ENCODE data around the gene CERS4. TPM values are rescaled to one million over a fixed set of nuclear protein-coding genes. Genes with fewer than 3 reads are reported as not detected.
A peak's percentile ranks its signal among the peaks of the same experiment; 100 is the strongest.
"Not testable (repeated sequence)": the region's sequence is repeated elsewhere in the genome, so short reads cannot be mapped to it uniquely, and the experiment has no call there.

Gene CERS4
- total RNA-seq, 1 experiment from 2014 or later = 7.2 TPM

DNA sequence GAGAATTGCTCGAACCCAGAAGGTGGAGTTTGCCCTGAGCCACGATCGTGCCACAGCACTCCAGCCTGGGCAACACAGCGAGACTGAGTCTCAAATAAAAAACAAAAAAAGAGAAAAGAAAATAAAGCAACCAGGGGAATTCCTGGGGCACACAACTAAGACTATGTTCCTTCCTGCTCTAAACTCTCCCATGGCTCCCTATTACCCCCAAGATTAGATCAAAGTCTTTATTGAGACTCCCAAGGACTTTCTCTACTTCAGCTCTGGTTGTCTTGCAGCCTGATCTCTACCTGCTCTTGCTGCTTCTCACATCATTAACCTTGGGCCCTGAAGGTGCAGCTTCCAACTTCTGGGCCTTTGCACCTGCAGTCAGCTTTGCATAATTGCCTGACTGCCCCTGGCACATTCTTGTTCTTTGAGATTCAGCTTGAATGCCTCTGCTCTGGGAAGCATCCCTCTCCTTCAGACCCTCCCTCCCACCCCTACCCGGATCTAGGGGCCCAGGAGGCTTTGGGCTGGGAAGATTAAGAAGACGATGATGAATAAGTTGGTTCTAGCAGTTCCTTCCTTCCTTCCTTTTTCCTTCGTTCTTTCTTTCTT lies 16.8 kb upstream of the CERS4 start:
- Histone ChIP-seq H4K20me1 (ENCODE audit: insufficient read depth) (no peaks in the 10 kb centered on the region), H3K79me2 (ENCODE audit: low read depth) (no peaks in the 10 kb centered on the region), H3K27ac (no peak overlapping the region), H3K27me3 (ENCODE audit: insufficient read depth, low read depth) (no peaks in the 10 kb centered on the region), H3K4me2 (no peak overlapping the region), H3K9me2 (ENCODE audit: insufficient read depth) (no peaks in the 10 kb centered on the region), H3F3A (ENCODE audit: insufficient read depth, low read depth) (peaks cover 1% of the 10 kb centered on the region; the same call in 1 of the 2 replicates), H3K9me3 (ENCODE audit: insufficient read depth, low read depth) (no peaks in the 10 kb centered on the region), H3K4me1 (replicated peaks; ENCODE audit: insufficient read depth) (no peaks in the 10 kb centered on the region), H2AFZ (no peak overlapping the region), H3K36me3 (ENCODE audit: low read depth) (no peaks in the 10 kb centered on the region), H3K4me3 (no peak overlapping the region)
- POLR2A ChIA-PET (ENCODE audit: unreplicated experiment) = no interaction called here
- CTCF ChIA-PET = no interaction called here
- TF ChIP-seq CTCF (conservative IDR thresholded peaks at IDR 0.05) (no peak), EZH2 (IDR thresholded peaks at IDR 0.05; ENCODE audit: low read depth) (no peak)
- intact Hi-C loops (cut with micrococcal nuclease; ENCODE audit: unreplicated experiment) = no loop called here
- no peak for DNase-seq
- BruUV-seq (replicated peaks) = no TSS peak

DNA sequence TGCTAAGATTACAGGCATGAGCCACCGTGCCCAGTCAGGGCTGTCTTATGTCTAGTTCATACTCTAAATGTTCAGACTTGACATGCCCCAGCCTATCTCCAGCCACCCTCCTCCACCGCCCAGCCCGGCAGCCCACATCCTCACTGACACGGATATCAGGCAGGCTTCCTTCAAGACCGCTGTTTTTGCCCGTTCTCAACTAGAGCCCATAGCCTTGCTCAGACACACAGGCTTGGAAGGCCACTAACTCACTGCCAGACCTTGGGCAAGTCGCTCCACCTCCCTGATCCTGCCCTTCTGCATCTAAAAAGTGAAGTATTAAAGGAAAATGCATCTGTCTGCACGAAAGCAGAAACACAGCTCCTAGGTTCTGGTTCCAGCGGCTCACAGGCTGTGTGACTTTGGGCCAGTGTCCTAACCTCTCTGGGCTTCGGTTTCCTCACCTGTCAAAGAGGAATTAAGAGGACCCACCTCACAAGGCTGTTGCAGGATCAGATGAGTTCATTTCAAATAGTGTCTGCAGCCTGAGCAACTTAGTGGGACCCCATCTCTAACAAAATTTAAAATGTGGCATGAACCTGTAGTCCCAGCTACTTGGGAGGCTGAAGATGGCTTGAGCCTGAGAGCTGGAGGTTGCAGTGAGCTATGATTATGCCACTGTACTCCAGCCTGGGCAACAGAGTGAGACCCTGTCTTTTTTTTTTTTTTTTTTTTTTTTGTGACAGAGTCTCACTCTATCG lies 14.5 kb upstream of the CERS4 start:
- H3K79me2 ChIP-seq (ENCODE audit: low read depth) = no peaks in the 10 kb centered on the region
- no peaks in the 10 kb centered on the region for H3K9me3 ChIP-seq (ENCODE audit: insufficient read depth, low read depth)
- no peak overlapping the region for H3K4me2 ChIP-seq
- H2AFZ ChIP-seq = no peak overlapping the region
- H3K4me1 ChIP-seq (replicated peaks; ENCODE audit: insufficient read depth) = no peaks in the 10 kb centered on the region
- no peaks in the 10 kb centered on the region for H3K27me3 ChIP-seq (ENCODE audit: insufficient read depth, low read depth)
- ChIA-PET POLR2A (ENCODE audit: unreplicated experiment) (no interaction called here), CTCF (no interaction called here)
- no peaks in the 10 kb centered on the region for H3F3A ChIP-seq (ENCODE audit: insufficient read depth, low read depth)
- no peaks in the 10 kb centered on the region for H4K20me1 ChIP-seq (ENCODE audit: insufficient read depth)
- BruUV-seq (replicated peaks) = no TSS peak
- H3K4me3 ChIP-seq = no peak overlapping the region
- no peaks in the 10 kb centered on the region for H3K9me2 ChIP-seq (ENCODE audit: insufficient read depth)
- intact Hi-C loops (cut with micrococcal nuclease; ENCODE audit: unreplicated experiment) = no loop called here
- H3K27ac ChIP-seq = no peak overlapping the region
- no peak for DNase-seq
- no peaks in the 10 kb centered on the region for H3K36me3 ChIP-seq (ENCODE audit: low read depth)
- TF ChIP-seq EZH2 (IDR thresholded peaks at IDR 0.05; ENCODE audit: low read depth) (no peak), CTCF (conservative IDR thresholded peaks at IDR 0.05) (no peak)

GRCh38 chr19:8196271-8196927 lies 12.8 kb upstream of the CERS4 start:
- BruUV-seq (replicated peaks) = no TSS peak
- no peak for TF ChIP-seq EZH2 (IDR thresholded peaks at IDR 0.05; ENCODE audit: low read depth)
- no peak for TF ChIP-seq CTCF (conservative IDR thresholded peaks at IDR 0.05)
- CTCF ChIA-PET = no interaction called here
- Histone ChIP-seq H3K4me2 (no peak overlapping the region), H3K4me3 (no peak overlapping the region), H3K79me2 (ENCODE audit: low read depth) (no peaks in the 10 kb centered on the region), H3K9me3 (ENCODE audit: insufficient read depth, low read depth) (no peaks in the 10 kb centered on the region), H2AFZ (no peak overlapping the region), H3K4me1 (replicated peaks; ENCODE audit: insufficient read depth) (no peaks in the 10 kb centered on the region), H3F3A (ENCODE audit: insufficient read depth, low read depth) (no peaks in the 10 kb centered on the region; the same call in 1 of the 2 replicates), H3K9me2 (ENCODE audit: insufficient read depth) (no peaks in the 10 kb centered on the region), H4K20me1 (ENCODE audit: insufficient read depth) (no peaks in the 10 kb centered on the region), H3K27me3 (ENCODE audit: insufficient read depth, low read depth) (no peaks in the 10 kb centered on the region), H3K36me3 (ENCODE audit: low read depth) (no peaks in the 10 kb centered on the region), H3K27ac (no peak overlapping the region)
- intact Hi-C loops (cut with micrococcal nuclease; ENCODE audit: unreplicated experiment) = no loop called here
- no peak for DNase-seq
- POLR2A ChIA-PET (ENCODE audit: unreplicated experiment) = no interaction called here

- CTCF ChIA-PET = interaction anchor here (0.6 kb wide), 1 partner anchor 48 kb away, joined by 5 read pairs; no protein-coding TSS in a partner anchor
Observed at GRCh38 chr19:8203288-8204120, 5.7 kb upstream of the CERS4 start.

More at GRCh38 chr19:8203288-8204120, 5.7 kb upstream of the CERS4 start:
- H4K20me1 ChIP-seq (ENCODE audit: insufficient read depth); H3K9me3 ChIP-seq (ENCODE audit: insufficient read depth, low read depth); intact Hi-C loops (cut with micrococcal nuclease; ENCODE audit: unreplicated experiment); H3K4me3 ChIP-seq; H3K27me3 ChIP-seq (ENCODE audit: insufficient read depth, low read depth); BruUV-seq (replicated peaks); H3K9me2 ChIP-seq (ENCODE audit: insufficient read depth); H3K36me3 ChIP-seq (ENCODE audit: low read depth); H3K27ac ChIP-seq; H2AFZ ChIP-seq; H3K79me2 ChIP-seq (ENCODE audit: low read depth): not testable (repeated sequence)
- peaks cover 40% of the 10 kb centered on the region for H3K4me1 ChIP-seq (replicated peaks; ENCODE audit: insufficient read depth)
- POLR2A ChIA-PET (ENCODE audit: unreplicated experiment) = interaction anchor here (0.6 to 0.7 kb wide), 2 partner anchors 23 to 956 kb away, joined by 5 to 30 read pairs; no protein-coding TSS in a partner anchor
- H3F3A ChIP-seq (ENCODE audit: insufficient read depth, low read depth) = peaks cover 32% of the 10 kb centered on the region
- peak; percentile 33 to 79 for DNase-seq
- H3K4me2 ChIP-seq = peak overlapping the region; percentile 8; the same call in 1 of the 2 replicates
